Mesothelial cell of epicardium (in vitro differentiated cells): Measurements from ENCODE around the gene TRIM4. TPM values are rescaled to one million over a fixed set of nuclear protein-coding genes. Genes with fewer than 3 reads are reported as not detected.
"Not testable (repeated sequence)": the region's sequence is repeated elsewhere in the genome, so short reads cannot be mapped to it uniquely, and the experiment has no call there.

Experiments used
- DNase-seq, 2 experiments: peaks; one replicate each; pipeline ENCODE4 v3.0.0; 2021; ENCODE audit warnings: low spot score in 2 of 2; ENCODE audit not compliant: unreplicated experiment in 2 of 2
- H3K27ac Mint-ChIP-seq: 2 replicates; pipeline ENCODE4 v1.8.0; 2021; ENCODE audit warnings: mixed read lengths
- H3K27me3 Mint-ChIP-seq: 2 replicates; pipeline ENCODE4 v1.8.0; 2021; ENCODE audit warnings: low read depth, mixed read lengths
- H3K36me3 Mint-ChIP-seq: 2 replicates; pipeline ENCODE4 v1.8.0; 2021; ENCODE audit warnings: mixed read lengths
- H3K4me1 Mint-ChIP-seq: 2 replicates; pipeline ENCODE4 v1.8.0; 2021; ENCODE audit warnings: mixed read lengths
- H3K4me3 Mint-ChIP-seq: 2 replicates; pipeline ENCODE4 v1.8.0; 2021; ENCODE audit warnings: mild to moderate bottlenecking, moderate library complexity, mixed read lengths
- H3K9me3 Mint-ChIP-seq: 2 replicates; pipeline ENCODE4 v1.8.0; 2021; ENCODE audit warnings: mixed read lengths
- CTCF ChIP-seq: fragments of 200-600 bp; sonication (generic); IDR thresholded peaks from one replicate; pipeline ENCODE4 v1.5.0; 2021; ENCODE audit warnings: antibody characterized with exemption; ENCODE audit not compliant: unreplicated experiment
- total RNA-seq: library from RNA; stranded (reverse); gene quantifications from 3 replicates; pipeline ENCODE4 v1.2.1, GENCODE V29; 2021

Gene TRIM4
- total RNA-seq: 13.1 to 14.1 TPM (median 13.6 TPM) in 3 replicates

DNA sequence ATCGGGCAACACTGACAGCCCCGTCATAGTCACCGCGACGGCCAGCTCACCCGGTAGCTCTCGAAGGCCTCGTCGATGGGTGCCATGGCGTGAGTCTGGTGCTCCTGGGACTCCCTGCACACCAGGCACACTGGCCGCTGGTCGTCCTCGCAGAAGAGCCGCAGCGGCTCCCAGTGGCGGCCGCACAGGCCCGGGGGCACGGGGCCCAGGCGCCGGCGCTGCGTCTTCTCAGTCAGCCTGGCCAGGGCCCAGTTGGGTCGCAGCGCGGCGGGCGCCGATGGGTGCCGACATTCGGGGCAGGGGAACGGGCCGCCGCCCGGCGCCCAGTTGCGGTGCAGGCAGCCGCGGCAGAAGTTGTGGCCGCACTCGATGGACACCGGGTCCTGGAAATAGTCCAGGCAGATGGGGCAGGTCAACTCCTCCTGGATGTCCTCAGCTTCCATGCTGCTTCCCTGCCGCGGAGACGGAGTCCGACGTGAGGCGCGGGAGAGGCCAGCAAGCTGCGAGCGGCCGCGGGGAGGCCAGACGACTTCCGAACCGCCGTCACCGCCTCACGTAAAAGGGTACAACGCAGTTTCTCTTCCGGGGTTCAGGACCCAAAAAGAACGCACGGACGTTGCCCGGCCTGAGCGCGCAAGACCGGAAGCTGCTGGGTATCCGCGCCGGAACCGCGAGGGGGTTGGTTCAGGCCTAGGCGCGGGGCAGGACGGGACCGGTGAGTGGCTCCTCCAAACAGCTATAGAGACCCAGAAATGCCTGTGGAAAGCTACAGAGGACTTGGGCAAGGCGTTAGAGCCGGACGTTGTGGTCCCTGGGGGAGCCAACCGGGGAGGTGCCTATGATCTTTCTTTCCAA lies at the start of gene TRIM4:
TSS of gene TRIM4 (minus strand) at position 572 of the 855 bp plus-strand sequence. CDS start at position 443, 129 bp downstream.
- DNase-seq: peak; percentile 33 to 61
- Mint-ChIP-seq H3K9me3 (peaks cover 16% of the 10 kb centered on the region), H3K4me3 (peak within 1 kb of the TSS; percentile 74), H3K36me3 (peaks cover 17% of the 10 kb centered on the region), H3K27me3 (peaks cover 12% of the 10 kb centered on the region), H3K27ac (peak within 1 kb of the TSS; percentile 87), H3K4me1 (peaks cover 11% of the 10 kb centered on the region)
- TF ChIP-seq CTCF: no peak

DNA sequence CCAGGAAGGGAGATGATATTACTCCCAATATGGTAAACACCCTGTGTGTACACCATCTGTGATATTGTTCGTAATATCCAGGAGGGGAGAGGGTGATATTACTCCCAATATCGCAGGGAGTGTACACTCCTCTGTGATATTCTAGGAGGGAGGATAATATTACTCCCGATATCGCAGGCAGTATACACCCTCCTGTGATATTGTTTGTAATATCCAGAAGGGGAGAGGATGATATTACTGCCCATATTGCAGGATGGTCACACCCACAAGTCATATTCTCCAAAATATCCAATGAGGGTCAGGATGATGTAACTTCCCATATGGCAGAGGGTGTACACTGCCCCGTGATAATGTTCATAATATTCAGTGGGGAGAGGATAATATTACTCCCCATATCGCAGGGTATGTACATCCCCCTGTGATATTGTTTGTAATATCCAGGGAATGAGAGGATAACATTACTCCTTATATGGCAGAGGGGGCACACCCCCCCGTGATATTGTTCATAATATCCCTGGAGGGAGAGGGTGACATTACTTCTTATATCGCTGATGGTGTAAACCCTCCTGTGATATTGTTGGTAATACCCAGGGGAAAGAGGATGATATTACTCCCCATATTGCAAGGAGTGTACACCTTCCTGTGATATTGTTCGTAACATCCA lies 39.4 kb upstream of the TRIM4 start:
- H3K4me1 Mint-ChIP-seq: no peaks in the 10 kb centered on the region
- H3K36me3 Mint-ChIP-seq: no peaks in the 10 kb centered on the region
- no peak overlapping the region for H3K4me3 Mint-ChIP-seq
- no peaks in the 10 kb centered on the region for H3K9me3 Mint-ChIP-seq
- peaks cover 84% of the 10 kb centered on the region for H3K27me3 Mint-ChIP-seq
- no peak for TF ChIP-seq CTCF
- no peak for DNase-seq
- H3K27ac Mint-ChIP-seq: no peak overlapping the region

- Mint-ChIP-seq H3K4me3 (no peak overlapping the region), H3K27ac (no peak overlapping the region), H3K9me3 (no peaks in the 10 kb centered on the region), H3K36me3 (no peaks in the 10 kb centered on the region), H3K4me1 (no peaks in the 10 kb centered on the region), H3K27me3 (peaks cover 58% of the 10 kb centered on the region)
- no peak for TF ChIP-seq CTCF
- DNase-seq: no peak
Observed at GRCh38 chr7:99955247-99955646, 35.9 kb upstream of the TRIM4 start.

GRCh38 chr7:99954643-99955042 lies 35.3 kb upstream of the TRIM4 start:
- not testable (repeated sequence) for DNase-seq, H3K4me1 Mint-ChIP-seq, H3K36me3 Mint-ChIP-seq, H3K4me3 Mint-ChIP-seq, H3K27ac Mint-ChIP-seq, H3K9me3 Mint-ChIP-seq
- H3K27me3 Mint-ChIP-seq: peaks cover 52% of the 10 kb centered on the region

- TF ChIP-seq CTCF: no peak
- Mint-ChIP-seq H3K4me1 (no peaks in the 10 kb centered on the region), H3K27me3 (peaks cover 42% of the 10 kb centered on the region), H3K36me3 (no peaks in the 10 kb centered on the region), H3K9me3 (peaks cover 7% of the 10 kb centered on the region), H3K27ac (no peak overlapping the region), H3K4me3 (no peak overlapping the region)
- DNase-seq: no peak
Observed at GRCh38 chr7:99953649-99954048, 34.3 kb upstream of the TRIM4 start.

- not testable (repeated sequence) for H3K4me3 Mint-ChIP-seq, H3K27ac Mint-ChIP-seq, H3K4me1 Mint-ChIP-seq, DNase-seq, H3K9me3 Mint-ChIP-seq, H3K36me3 Mint-ChIP-seq
- H3K27me3 Mint-ChIP-seq: peaks cover 34% of the 10 kb centered on the region
Observed at GRCh38 chr7:99952649-99953048, 33.3 kb upstream of the TRIM4 start.

- H3K27me3 Mint-ChIP-seq: peaks cover 26% of the 10 kb centered on the region
- H3K36me3 Mint-ChIP-seq, DNase-seq, H3K9me3 Mint-ChIP-seq, H3K4me1 Mint-ChIP-seq, H3K4me3 Mint-ChIP-seq, H3K27ac Mint-ChIP-seq: not testable (repeated sequence)
Observed at GRCh38 chr7:99950819-99951218, 31.5 kb upstream of the TRIM4 start.
